ELR (cell line): Measurements from ENCODE around the gene ARFGAP1.
A peak's percentile ranks its signal among the peaks of the same experiment; 100 is the strongest.

Source experiments
- DNase-seq: peaks from one replicate; pipeline ENCODE4 v3.0.0-alpha.2; 2015; ENCODE audit warnings: low read depth

The ARFGAP1 gene

GRCh38 chr20:63272105-63273058 is at the start of gene ARFGAP1:
Gene ARFGAP1, plus strand, starts transcription at chr20:63272813. Its CDS starts 2,768 bp downstream, at chr20:63275581.
- peak; percentile 94 for DNase-seq

- DNase-seq, result peak; percentile 66
Measured at GRCh38 chr20:63223121-63223825, 49.3 kb upstream of the ARFGAP1 start.

GRCh38 chr20:63223826-63224207 is 48.8 kb upstream of the ARFGAP1 start:
- DNase-seq, result no peak

GRCh38 chr20:63224412-63225081 is 48.1 kb upstream of the ARFGAP1 start:
- DNase-seq, result peak; percentile 65

GRCh38 chr20:63225082-63225454 is 47.5 kb upstream of the ARFGAP1 start:
- DNase-seq, result no peak

GRCh38 chr20:63226042-63226943 is 46.3 kb upstream of the ARFGAP1 start:
- no peak for DNase-seq

- DNase-seq, result no peak
Measured at GRCh38 chr20:63227260-63227659, 45.4 kb upstream of the ARFGAP1 start.

- DNase-seq, result no peak
Measured at GRCh38 chr20:63228806-63229205, 43.8 kb upstream of the ARFGAP1 start.

- DNase-seq, result peak; percentile 78
Measured at GRCh38 chr20:63230800-63231268, 41.8 kb upstream of the ARFGAP1 start.

- DNase-seq, result peak; percentile 97
Measured at GRCh38 chr20:63232235-63233060, 40.2 kb upstream of the ARFGAP1 start.

GRCh38 chr20:63233061-63233344 is 39.6 kb upstream of the ARFGAP1 start:
- DNase-seq, result no peak

GRCh38 chr20:63233924-63234323 is 38.7 kb upstream of the ARFGAP1 start:
- no peak for DNase-seq

- DNase-seq, result no peak
Measured at GRCh38 chr20:63234693-63235398, 37.8 kb upstream of the ARFGAP1 start.

GRCh38 chr20:63235399-63235983 is 37.1 kb upstream of the ARFGAP1 start, which contains the start of gene BIRC7:
Gene BIRC7, plus strand, starts transcription at chr20:63235905. Its CDS starts 192 bp downstream, at chr20:63236097.
- DNase-seq, result no peak

GRCh38 chr20:63236116-63236837 is 36.3 kb upstream of the ARFGAP1 start:
- DNase-seq, result no peak

GRCh38 chr20:63238031-63238430 is 34.6 kb upstream of the ARFGAP1 start:
- no peak for DNase-seq

- DNase-seq, result no peak
Measured at GRCh38 chr20:63238514-63239125, 34.0 kb upstream of the ARFGAP1 start.

GRCh38 chr20:63239431-63239830 is 33.2 kb upstream of the ARFGAP1 start:
- DNase-seq, result no peak
